Neutrophil (primary cell): ENCODE measurements around the gene CHN2.

Experiments used
- H3K27ac ChIP-seq: fragments of 200-600 bp; sonication (generic); 2 replicates; pipeline ENCODE4 v1.5.1; 2016; ENCODE audit warnings: mild to moderate bottlenecking, moderate library complexity
- H3K27me3 ChIP-seq: fragments of 200-600 bp; sonication (generic); 2 replicates; pipeline ENCODE4 v1.6.0; 2016; ENCODE audit warnings: mild to moderate bottlenecking
- H3K36me3 ChIP-seq: fragments of 200-600 bp; sonication (generic); 2 replicates; pipeline ENCODE4 v1.5.1; 2017
- H3K4me1 ChIP-seq, 2 experiments: fragments of 200-600 bp in 1 of 2; sonication (generic) in 1 of 2; 1 replicate in 1 of 2; 2 replicates in 1 of 2; pipeline versions ENCODE4 v1.5.1 to v1.6.1; 2013 to 2016; ENCODE audit warnings: low read depth in 1 of 2, low read length in 1 of 2, mild to moderate bottlenecking in 1 of 2, moderate library complexity in 1 of 2; ENCODE audit not compliant: control insufficient read depth in 1 of 2, insufficient read depth in 1 of 2
- H3K4me3 ChIP-seq, 2 experiments: fragments of 200-600 bp in 1 of 2; sonication (generic) in 1 of 2; 1 replicate in 1 of 2; 2 replicates in 1 of 2; pipeline ENCODE4 v1.5.1; 2013 to 2016; ENCODE audit warnings: low read depth in 1 of 2, low read length in 1 of 2, mild to moderate bottlenecking in 1 of 2, moderate library complexity in 1 of 2
- H3K9me3 ChIP-seq: fragments of 200-600 bp; sonication (generic); 2 replicates; pipeline ENCODE4 v1.5.1; 2016
- CTCF ChIP-seq: fragments of 200-600 bp; sonication (generic); IDR thresholded peaks from 2 replicates; pipeline ENCODE4 v1.5.1; 2016; ENCODE audit warnings: antibody characterized with exemption

CHN2 gene

GRCh38 chr7:29275493-29275892, 80.9 kb downstream of the CHN2 start:
- no peak overlapping the region for H3K27ac ChIP-seq
- H3K4me1 ChIP-seq = peaks cover 5 to 6% of the 10 kb centered on the region in 2 experiments
- H3K36me3 ChIP-seq = no peaks in the 10 kb centered on the region
- no peak overlapping the region for H3K4me3 ChIP-seq
- no peaks in the 10 kb centered on the region for H3K9me3 ChIP-seq
- H3K27me3 ChIP-seq = peaks cover 6% of the 10 kb centered on the region
- TF ChIP-seq CTCF = no peak

- Histone ChIP-seq H3K4me1 (peaks cover 0 to 1% of the 10 kb centered on the region in 2 experiments), H3K36me3 (no peaks in the 10 kb centered on the region), H3K4me3 (no peak overlapping the region), H3K27ac (no peak overlapping the region), H3K27me3 (peaks cover 6% of the 10 kb centered on the region), H3K9me3 (no peaks in the 10 kb centered on the region)
- TF ChIP-seq CTCF = no peak
Observed at GRCh38 chr7:29276199-29276598, 81.6 kb downstream of the CHN2 start.

GRCh38 chr7:29276806-29277205, 82.2 kb downstream of the CHN2 start:
- no peak overlapping the region for H3K4me3 ChIP-seq
- H3K27ac ChIP-seq = no peak overlapping the region
- no peak for TF ChIP-seq CTCF
- no peaks in the 10 kb centered on the region for H3K4me1 ChIP-seq
- H3K27me3 ChIP-seq = peaks cover 6% of the 10 kb centered on the region
- no peaks in the 10 kb centered on the region for H3K36me3 ChIP-seq
- H3K9me3 ChIP-seq = no peaks in the 10 kb centered on the region

- no peak overlapping the region for H3K4me3 ChIP-seq
- H3K36me3 ChIP-seq = no peaks in the 10 kb centered on the region
- H3K9me3 ChIP-seq = no peaks in the 10 kb centered on the region
- H3K27ac ChIP-seq = no peak overlapping the region
- peaks cover 6% of the 10 kb centered on the region for H3K27me3 ChIP-seq
- H3K4me1 ChIP-seq = no peaks in the 10 kb centered on the region
- no peak for TF ChIP-seq CTCF
Observed at GRCh38 chr7:29277436-29278215, 83.1 kb downstream of the CHN2 start.

- H3K4me1 ChIP-seq = no peaks in the 10 kb centered on the region
Observed at GRCh38 chr7:29278337-29279069, 83.9 kb downstream of the CHN2 start.

More at GRCh38 chr7:29278337-29279069, 83.9 kb downstream of the CHN2 start:
- H3K36me3 ChIP-seq = no peaks in the 10 kb centered on the region
- H3K4me3 ChIP-seq = no peak overlapping the region
- no peak for TF ChIP-seq CTCF
- H3K27me3 ChIP-seq = peaks cover 6% of the 10 kb centered on the region
- no peak overlapping the region for H3K27ac ChIP-seq
- H3K9me3 ChIP-seq = no peaks in the 10 kb centered on the region
